NCI-H345 treated with DMSO at 0.1 percent for 48 hours (cell line): ENCODE measurements around the gene LCN6.
A peak's percentile ranks its signal among the peaks of the same experiment; 100 is the strongest.
"Not testable (repeated sequence)": the region's sequence is repeated elsewhere in the genome, so short reads cannot be mapped to it uniquely, and the experiment has no call there.

Source experiments
- DNase-seq: peaks from one replicate; lab custom pipeline; 2025; ENCODE audit not compliant: unreplicated experiment; lab: John Stamatoyannopoulos, UW

LCN6 gene

DNA sequence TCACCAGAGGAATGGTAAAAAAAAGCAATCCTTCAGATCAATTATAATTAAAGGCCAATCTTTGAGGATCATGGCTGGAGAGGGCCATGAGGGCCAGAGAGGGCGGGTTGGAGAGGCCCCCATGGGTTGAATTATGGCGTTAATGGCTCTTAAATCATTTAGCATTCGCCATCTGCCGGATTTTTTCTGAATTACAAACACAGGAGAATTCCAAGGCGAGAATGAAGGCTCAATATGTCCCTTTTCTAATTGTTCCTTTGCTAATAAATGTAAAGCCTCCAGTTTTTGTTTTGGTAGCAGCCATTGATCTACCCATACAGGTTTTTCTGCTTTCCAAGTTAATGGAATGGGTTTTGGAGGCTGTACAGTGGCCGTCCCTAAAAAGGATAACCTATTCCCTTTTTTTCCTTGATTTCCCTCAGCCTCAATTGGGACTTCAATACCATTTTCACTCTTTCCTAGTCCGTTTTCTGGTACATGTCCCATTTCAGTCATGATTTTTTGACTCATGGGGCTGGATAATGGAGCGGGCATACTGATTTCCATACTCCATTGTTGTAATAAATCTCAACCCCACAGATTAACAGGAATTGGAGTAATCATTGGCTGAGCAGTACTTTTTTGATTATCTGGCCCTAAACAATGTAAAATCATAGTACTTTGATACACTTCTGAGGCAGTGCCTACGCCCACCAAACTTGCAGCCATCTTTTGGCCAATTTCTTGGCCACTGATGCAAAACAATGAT is 36.1 kb upstream of the LCN6 start:
- DNase-seq: no peak

DNA sequence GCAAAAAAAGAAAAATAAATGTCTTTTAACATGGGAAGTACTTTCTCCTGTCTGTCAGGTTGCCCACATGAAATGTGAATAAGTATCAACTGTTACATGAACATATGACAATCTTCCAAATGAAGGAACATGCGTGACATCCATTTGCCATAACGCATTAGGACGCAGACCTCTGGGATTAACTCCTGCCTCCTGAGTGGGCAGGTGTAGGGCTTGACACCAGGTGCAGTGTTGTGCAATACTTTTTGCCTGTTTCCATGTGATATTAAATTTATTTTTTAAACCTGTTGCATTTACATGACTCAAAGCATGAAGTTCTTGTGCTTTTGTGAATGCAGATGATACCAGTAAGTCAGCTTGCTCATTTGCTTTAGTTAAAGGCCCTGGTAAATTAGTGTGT is 34.1 kb upstream of the LCN6 start:
- no peak for DNase-seq

DNA sequence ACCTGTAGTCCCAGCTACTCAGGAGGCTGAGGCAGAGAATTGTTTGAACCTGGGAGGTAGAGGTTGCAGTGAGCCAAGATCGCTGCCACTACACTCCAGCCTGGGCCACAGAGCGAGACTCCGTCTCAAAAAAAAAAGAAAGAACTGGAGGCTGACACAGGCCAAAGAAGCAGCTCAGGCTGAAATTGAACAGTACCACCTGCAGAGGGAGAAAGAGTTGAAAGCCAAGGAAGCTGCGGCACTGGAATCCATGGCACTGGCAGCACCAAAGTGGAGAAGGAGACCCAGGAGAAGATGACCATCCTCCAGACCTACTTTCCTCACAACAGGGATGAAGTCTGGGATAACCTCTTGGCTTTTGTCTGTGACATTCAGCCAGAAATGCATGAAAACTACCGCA is 31.5 kb upstream of the LCN6 start:
- DNase-seq: no peak

DNA sequence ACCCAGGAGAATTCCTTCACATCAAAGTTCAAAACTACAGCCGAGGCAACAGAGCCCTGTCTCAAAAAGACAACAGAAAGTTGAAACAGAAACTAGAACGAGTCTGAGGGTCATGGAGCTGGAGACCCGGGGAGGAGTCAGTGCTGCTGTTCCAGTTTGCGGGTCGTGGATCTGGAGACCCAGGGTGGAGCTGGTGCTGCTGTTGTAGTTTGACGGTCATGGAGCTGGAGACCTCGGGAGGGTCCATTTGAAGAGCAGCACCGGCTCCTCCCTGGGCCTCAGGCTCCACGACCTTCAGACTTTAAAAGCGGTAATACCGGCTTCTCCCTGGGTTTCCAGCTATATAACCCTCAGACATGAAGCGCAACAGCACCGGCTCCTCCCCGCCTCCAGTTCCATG is 29.0 kb upstream of the LCN6 start:
- no peak for DNase-seq

DNA sequence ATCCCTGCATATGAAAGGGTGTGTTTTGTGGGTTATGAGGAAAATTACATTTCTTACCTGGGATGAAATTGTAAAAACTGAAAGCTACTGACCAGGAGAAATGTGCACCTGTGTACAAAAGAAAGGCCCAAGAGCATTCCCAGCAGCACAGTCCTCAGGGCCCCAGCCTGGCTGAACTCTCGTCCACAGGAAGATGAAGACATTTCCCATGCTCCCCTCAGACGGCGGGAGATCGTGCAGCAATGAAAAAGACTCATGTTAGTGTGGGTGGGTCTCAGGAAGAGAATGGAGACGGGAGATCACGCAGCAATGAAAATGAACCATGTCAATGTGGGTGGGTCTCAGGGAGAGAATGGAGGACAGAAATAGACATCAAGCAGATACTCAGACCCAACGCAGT is 28.6 kb upstream of the LCN6 start:
- no peak for DNase-seq

DNA sequence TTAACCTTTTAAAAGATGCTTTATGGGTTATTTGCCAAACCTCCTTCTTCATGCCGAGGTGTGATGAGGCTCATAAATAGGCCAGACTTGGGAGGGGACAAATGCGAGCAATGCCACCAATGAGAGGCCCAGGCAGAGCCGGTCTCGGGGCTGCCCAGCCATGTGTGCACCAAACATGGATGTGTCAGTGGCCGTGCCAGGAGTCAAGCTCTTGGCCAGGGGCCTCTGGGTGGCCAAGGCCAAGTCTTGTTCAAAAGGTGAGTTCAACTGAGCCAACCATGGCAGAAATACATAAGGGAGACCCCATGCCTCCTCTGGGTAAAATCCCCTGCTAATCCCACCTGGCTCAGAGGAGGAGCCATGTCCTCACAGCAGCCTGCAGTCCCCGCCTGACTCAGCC is 26.9 kb upstream of the LCN6 start:
- no peak for DNase-seq

DNA sequence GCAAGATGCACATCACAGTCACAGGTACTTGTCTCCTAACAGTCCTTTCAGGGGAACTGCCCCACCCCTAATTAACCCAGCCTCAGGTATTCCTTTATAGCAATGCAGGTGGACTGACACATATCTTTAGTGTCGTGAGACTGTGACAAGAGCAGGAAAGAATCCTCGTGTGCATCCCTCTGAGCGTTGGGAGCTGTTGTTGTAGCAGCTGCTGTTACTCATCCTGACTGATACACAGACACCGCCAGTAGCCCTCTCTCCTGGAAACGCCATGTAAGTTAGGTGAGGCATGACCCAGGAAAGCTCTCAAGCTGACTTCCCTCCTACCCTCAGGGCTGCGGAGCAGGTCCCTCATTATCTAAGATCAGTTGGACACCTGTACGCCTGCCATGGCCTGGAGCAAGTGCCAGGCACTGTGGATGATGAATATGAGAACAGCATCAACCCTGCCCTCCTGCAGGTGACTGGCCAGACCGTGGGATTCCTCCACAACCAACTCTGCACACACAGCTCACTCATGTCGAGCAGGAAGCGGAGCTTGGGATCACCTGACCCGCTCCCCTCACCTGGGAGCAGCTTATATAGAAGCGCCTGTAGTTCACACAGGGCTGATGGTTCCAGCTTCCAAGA is 26.2 kb upstream of the LCN6 start:
- no peak for DNase-seq

DNA sequence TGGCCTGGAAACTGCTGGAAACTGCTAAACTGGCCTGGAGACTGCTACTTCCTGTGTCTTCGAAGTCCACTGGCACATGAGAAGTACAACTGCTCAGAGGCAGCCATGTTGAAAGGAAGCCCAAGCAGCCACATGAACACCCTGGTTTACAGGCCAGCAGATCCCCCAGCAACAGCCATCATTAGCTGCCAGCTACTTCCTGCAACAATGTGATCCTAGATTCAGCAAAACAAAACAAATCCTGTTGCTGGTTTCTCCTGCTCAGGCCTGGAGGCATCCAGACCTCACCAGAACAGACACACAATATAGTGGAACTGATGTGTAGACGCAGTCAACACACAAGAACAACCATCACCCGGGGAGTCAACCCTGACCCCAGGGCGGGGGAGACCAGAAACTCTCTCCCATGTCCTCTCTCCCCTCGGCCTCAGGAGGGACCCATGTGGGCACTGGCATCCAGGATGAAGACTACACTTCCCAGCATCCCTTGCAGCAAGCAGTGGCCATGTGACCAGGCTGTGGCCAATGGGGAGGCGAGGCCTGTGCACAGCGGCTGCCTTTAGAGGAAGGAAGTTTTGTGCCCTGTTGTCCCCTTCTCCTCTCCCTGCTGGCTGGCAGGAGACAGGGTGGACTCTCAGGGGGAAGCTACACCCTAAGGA is 25.2 kb upstream of the LCN6 start:
- no peak for DNase-seq

DNA sequence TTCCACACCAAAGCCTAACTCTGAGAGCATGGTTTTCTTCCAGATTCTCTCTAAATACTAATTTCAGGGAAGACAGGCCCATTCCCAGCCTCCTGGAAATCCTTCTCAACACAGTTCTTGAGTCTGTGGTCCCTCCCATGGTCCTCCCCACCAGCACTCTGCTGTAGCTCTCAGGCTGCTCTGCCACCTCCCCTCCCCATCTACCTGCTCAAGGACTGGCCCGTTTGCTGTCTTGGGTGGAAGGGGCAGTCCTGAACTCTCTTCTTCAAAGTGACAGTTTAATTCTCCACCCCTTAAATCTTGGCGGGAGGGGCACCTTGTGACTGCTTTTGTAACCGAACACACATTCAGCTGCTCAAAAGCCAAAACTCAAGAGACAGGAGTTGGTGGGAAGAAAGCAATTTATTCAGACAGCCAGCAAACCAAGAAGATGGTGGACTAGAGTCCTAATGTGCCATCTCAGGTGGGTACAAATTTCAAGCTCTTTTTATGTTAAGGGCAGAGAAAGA is 23.6 kb upstream of the LCN6 start:
- no peak for DNase-seq

DNA sequence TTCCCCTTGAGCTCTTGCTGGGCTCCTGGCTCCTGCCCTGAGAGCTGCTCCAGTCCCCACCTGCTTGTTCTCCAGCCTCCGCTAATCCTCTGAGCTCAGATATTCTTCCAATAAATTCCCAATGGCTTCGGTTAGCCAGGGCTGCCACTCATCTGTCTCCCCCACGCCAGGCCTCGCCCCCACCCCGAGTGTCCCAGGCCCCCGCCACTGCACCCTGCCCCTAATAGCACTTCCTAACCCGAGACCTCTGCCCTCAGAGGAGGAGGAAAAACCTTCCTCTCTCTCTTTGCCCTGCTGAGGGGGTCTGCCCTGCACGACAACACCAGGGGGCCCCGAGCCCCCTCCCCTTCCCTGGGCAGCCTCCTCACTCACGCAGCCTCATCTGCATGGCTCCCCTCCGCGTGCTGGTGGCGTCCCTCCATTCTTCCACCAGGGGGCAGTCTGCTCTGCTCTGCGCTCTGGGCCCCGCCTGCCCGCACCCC is 21.4 kb upstream of the LCN6 start:
- no peak for DNase-seq

DNA sequence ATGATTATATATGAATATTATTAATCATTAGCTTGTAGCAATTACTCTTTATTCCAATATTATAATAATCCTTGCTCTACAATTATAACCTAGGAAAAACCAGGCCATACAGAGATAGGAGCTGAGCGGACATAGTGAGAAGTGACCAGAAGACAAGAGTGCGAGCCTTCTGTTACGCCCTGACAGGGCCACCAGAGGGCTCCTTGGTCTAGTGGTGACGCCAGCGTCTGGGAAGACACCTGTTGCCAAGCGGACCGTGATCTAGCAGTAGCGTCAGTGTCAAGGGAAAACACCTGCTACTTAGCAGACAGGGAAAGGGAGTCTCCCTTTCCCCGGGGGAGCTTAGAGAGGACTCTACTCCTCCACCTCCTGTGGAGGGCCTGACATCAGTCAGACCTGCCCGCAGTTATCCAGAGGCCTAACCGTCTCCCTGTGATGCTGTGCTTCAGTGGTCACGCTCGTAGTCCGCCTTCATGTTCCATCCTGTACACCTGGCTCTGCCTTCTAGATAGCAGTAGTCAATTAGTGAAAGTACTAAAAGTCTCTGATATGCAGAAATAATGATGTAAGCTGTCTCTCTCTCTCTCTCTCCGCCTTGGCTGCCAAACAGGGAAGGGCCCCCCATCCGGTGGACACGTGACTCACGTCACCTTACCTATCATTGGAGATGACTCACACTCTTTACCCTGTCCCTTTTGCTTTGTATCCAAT is 18.2 kb upstream of the LCN6 start:
- peak; percentile 22 for DNase-seq

DNA sequence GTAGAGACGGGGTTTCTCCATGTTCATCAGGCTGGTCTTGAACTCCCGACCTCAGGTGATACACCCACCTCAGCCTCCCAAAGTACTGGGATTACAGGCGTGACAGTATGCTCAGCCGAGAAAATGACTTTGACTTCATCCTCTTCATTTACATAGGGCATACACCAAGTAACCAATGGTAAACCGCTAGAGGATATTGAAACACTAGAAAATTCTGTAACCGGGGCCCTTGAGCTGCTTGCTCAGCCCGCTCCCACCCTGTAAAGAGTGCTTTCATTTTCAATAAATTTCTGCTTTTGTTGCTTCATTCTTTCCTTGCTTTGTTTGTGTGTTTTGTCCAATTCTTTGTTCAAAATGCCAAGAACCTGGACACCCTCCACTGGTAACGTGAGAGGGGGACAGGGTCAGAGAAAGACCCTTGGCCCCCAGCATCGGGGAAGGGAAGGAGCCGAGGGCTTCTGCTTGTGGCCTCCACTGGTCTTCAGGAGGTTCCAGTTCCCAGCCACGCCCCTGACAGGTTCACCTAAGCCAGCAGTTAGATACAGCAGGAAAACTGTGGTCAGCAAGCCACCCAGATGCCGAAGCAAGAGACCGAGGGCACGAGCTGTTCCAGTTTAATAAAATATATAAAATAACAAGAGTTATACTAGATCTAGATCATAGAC is 17.6 kb upstream of the LCN6 start:
- not testable (repeated sequence) for DNase-seq

DNA sequence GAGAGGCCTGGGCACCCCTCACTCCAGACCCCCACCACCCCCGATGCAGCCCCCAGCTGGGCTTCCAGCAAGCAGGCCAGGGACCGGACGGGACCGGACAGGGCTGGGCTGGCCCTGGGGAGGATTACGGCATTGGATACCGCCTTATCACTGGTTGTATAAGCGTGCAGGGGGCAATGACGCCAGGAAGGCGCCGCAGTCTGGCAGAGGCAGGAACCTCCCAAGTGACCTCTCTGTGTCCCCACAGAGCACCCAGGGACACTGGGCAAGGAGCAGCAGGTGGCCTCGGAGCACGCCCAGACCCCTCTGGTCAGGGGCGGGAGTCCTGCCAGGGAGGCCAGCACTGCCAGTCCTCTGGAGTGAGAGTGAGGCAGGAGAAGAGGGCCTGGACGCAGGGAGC is 16.7 kb upstream of the LCN6 start:
- no peak for DNase-seq

DNA sequence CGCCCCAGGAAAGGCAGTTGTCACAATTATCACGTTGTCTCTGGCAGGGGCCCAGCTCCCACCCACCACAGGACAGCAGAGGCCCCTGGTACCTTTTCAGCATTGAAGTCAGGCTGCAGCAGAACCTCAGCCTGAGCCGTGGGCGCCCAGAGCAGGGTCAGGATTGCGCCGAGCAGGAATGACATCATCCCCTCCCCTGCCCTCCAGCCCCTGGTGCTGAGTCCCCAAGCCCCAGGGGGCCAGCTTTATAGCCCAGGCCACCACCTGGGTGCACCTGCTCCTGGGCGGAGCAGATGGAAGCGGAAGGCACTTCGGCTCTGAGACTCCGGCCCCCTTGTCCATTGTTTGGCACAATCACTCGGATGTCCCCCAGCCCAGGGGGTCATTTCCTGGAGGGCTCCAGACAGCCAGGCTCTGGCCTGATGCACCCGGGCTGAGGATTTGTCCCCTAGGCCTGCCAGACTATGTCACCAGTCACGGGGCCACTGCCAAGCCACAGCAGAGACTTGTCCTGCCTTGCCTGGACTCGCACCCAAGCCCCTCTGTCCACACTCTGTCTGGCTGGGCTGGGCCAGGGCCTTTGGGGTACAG is 16.1 kb upstream of the LCN6 start, which contains the start of gene LCN15:
Gene LCN15, minus strand, starts transcription at position 218 of the 591 bp plus-strand sequence. Its CDS starts 30 bp downstream, at position 188.
- peak; percentile 75 for DNase-seq

DNA sequence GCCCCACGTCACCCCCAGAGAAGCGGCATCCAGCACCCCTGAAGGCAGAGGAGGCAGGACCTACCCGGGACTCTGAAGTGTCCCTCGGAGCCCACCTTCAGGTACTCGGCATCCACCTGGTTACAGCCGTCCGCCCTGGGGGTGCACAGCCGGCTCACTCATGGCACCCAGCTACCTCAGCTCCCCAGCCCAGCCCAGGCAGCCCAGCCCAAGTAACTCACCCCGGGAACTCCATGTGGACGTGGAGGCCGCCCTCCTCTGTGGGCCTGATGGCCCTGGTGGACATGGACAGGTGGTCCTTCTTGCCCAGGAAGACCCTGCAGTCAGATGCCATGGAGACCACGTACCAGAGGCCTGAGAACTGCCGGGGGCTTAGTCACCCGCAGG is 15.3 kb upstream of the LCN6 start:
- DNase-seq: no peak

DNA sequence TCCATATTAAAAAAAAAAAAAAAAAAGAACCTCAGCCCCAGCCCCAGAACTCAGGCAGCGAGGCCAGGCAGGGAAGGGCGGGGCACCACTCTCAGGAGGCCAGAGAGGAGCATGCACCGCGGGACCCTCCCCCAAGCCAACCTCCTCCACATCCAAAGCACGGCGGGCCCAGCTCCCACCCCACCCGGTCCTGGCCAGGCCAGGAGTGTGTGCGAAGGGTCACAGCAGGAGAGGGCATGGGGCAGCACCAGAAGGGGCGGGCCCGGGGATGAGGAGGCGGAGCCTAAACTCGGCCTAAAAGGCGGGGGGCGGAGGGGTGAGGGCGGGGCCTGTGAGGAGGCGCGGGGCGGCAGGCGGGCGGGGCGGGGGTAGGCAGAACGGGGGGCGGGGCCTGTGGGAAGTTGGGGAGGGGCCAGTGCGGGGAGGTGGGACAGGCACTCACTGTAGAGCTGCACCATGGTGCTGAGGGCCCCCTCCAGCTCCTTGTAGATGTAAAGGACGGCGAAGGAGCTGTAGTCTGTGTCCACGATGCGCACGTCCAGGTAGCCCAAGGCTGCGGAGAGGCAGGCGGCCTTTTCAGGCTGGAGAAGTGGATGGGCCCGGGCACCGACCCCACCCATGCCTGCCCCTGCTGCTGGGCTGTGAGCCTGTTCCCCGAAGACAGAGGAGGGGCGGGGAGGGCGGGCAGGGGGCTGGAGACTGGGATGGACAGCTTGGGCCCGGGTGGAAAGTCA is 14.8 kb upstream of the LCN6 start:
- no peak for DNase-seq

DNA sequence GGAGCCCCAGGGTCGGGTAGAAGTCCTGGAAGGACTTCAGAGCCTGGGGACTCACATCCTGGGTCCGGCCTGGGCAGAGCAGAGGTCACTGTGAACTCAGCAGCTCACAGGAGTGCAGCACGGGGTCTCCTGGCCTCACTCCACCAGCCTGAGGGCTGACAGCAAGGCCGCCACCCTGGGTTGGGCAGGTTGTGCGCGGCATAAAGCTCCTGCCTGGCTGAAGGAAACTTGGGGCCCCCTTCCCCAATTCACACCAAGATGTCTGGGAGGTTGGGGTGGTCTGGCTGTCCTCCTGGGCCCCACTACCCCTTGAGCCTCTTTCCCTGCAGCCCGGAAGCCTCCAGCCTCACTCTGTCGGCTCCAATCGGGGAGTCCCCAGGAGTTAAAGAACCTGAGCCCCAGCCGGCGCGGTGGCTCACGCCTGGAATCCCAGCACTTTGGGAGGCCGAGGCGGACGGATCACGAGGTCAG is 13.9 kb upstream of the LCN6 start:
- no peak for DNase-seq

DNA sequence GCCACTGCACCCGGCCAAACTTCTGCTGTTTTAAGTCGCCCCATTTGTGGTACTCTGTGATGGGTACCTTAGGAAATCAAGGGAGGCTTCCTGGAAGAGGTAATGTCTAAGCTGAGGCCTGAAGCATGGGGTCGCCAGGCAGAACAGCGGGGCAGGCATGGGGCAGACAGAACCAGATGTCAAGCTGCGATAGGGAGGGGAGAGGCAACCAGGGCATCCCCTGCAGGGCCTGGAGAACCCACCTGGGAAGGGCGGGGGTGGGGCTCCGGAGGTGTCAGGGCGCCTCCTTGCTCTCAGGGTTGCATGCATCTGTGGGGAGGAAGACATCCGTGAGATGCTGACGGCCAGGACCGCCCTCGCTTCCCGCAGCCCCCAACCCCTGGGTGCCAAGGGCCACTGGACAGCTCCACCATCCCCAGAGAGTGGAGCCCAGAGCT is 13.2 kb upstream of the LCN6 start:
- DNase-seq: no peak

DNA sequence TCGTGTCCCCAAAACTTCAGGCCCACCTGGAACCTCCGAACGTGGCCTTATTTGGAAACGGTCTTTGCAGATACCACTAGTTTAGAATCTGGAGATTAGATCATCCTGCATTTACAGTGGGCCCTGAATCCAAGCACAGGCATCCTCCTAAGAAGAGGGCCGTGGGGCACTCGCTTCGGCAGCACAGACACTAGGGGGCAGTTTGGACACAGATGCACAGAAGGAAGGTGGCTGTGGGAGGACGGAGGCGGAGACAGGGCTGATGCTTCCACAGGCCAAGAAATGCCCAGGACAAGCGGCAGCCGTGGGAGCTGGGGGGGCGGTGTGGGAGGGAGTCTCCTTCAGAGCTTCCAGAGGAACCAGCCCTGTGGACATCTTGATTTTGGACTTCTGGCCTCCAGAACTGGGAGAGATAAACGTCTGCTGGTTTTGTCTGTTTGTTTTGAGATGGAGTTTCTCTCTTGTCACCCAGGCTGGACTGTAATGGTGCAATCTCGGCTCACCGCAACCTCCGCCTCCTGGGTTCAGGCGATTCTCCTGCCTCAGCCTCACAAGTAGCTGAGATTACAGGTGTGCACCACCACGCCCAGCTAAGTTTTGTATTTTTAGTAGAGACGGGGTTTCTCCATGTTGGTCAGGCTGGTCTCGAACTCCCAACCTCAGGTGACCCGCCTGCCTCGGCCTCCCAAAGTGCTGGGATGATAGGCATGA is 12.7 kb upstream of the LCN6 start:
- DNase-seq: not testable (repeated sequence)
